GM11168 (cell line): Measurements from ENCODE around the gene REEP2.

ENCODE experiments used
- in situ Hi-C: fragments of 300-500 bp; cut with MboI; formaldehyde crosslinking; loops from one replicate; pipeline ENCODE4 v1.12.0; 2022; ENCODE audit warnings: low sequenced_read_pairs; ENCODE audit not compliant: unreplicated experiment

REEP2 gene

DNA sequence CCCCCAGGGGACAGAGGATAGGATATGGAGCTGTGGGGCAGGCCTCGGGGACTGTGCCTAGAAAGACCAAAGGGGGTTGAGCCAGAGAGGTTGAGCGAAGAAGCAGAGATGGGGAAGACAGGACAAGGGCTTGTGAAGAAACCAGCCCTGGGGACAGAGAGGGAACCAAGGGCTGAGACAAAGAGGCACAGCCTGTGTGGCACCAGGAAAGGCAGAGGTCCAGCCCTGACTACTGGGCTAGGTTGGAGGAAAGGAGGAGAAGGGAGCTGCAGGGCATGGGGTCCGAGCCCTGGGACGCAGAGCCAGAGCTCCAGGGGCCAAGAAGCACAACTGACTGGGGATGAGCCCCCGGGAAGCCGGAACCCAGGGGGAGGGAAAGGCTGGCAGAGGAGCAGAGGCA is 9.2 kb downstream of the REEP2 start:
- in situ Hi-C loops = no loop called here

DNA sequence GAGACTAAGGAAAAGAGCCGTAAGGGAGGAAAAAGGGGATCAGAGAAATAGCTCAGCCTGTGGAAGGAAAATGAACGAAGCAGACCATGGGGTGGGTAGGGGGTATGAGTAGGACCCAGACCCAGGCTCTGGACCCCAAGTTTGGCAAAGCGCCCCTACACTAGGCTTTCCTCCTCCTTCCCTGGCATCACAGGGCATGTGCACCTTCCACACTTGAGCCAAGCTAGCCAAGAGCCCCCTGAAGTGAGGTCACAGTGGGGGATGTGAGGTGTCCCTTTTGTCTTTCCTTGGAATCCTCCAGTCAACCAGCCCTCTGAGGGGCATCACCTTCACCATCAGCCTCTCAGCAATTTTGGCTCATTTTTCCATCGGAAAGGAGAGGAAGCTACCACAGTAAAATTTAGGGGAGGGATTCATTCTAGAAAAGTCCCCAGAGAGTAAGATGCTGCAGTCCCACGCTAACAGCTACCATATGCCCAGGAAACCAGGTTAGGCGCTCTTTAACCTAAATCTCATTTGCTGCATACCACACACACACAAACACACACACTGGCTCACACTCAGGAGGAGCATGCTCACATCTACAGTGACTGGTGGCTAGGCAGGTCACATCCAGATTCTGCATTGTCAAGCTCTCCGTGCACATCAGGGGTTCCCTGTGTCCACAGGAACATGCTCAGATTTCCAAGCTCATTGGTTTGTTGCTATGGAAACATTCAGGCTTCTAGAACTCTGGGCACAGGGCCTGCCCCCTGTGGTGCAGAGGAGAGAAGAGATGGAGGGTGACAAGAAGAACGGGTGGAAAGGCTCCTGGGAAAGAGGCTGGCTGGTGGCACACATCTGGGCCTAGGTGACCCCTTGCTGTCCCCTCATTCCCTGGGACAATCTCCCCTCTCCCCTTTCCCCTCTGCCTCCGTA is 9.9 kb downstream of the REEP2 start:
- in situ Hi-C loops = no loop called here

DNA sequence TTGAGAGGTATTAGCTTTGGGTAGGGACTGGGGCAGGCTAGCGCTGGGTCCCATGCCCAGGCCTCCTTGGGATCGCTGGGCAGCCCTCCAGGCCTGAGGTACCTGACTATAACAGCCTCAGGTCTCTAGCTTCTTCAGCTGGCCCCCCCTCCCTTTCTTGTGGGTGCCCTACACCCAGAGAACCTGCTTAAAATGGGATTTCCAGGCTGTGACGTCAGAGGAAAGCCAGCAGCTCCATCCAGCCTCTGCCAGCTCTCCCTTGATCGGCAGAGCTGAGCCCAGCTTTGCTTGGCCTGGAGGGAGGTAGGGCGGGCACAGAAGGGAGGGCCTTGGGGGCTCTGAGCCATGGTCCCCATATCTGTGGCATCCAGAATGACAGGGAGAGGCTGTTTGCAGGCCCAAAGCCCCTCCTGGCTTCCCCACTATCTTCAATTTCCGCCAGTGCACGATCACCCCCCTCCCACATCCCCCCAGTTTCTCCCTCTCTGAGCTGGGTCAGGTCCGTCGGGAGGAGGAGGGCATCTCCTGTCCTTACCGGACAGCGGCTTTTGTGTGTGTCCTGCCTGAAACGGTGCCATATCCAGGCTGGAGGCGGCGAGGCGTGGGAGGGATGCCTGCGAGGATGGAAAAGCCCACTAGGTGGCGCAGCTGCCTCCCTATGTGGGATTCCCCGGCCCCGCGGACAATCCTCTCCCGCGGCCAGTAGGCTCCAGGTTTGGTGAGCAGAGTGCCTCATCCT is 10.8 kb downstream of the REEP2 start:
- in situ Hi-C loops = no loop called here

DNA sequence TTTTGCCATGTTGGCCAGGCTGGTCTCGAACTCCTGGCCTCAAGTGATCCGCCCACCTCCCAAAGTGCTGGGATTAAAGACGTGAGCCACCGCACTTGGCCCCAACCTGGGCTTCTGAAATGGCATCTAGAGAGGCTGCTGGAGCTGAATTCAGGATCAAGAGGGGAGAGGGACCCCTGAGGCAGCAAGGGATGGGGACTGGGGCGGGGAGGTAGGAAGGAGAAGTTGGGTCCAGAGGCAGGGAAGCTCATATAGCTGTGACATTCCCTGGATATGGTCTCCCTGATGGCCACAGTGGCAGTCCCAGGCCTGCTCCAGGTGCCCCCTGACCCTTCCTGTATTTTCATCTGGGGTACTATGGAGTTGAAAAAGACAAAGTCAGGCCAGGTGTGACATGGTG is 12.1 kb downstream of the REEP2 start:
- in situ Hi-C loops = no loop called here

DNA sequence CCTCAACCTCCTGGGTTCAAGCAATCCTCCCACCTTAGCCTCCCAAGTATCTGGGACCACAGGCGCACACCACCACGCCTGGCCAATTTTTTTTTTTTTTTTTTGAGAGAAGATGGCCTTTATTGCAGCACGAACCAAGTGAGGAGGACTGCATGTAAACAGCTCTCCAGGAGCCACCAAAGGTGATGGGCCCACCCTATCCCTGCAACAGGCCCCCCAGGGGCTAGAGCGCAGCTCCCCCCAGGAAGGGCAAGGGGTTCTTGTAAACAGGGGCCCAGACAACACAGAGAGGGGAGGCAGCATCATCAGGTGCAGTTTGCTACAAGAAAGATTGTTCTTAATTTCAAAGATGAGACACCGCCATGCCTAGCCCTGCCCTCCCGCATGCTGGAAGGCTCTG is 13.9 kb downstream of the REEP2 start:
- in situ Hi-C loops = no loop called here

DNA sequence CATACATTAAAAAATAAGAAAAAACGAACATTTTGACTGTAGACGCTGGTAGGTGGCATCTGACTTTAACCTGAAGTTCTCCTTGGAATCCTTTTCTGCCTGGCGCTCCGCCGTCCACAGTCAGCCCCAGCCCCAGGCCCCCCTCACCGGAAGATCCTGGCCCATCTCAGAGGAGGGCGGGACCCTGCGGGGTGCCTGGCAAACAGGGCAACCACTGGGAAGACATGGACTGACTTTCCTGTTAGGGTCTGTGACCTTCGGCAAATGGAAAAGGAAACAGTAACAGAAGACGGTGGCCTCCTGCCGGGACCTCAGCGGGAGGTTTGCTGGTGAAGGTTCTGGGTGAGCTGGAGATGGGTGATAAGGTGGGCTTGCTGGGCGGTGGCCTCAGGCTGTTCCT is 14.7 kb downstream of the REEP2 start:
- in situ Hi-C loops = no loop called here

DNA sequence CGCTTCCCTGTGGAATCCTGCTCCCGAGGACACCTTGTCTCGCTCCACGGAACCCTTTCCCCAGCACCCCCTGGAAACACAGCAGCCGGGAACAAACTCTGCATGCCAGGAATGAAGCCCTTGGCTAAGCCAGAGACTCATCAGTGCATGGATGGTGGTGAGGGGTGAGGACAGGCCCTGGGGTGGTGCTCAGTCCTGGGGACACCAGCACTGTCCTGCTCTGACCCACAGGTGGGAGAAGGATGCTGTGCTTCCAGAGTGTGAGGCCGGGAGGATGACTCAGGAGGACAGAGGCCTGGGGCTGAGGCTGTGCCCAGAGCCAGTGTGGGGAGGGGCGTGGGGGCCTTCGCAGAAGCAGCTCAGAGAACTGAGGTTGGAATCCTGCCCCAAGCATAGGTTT is 15.3 kb downstream of the REEP2 start:
- in situ Hi-C loops = no loop called here

DNA sequence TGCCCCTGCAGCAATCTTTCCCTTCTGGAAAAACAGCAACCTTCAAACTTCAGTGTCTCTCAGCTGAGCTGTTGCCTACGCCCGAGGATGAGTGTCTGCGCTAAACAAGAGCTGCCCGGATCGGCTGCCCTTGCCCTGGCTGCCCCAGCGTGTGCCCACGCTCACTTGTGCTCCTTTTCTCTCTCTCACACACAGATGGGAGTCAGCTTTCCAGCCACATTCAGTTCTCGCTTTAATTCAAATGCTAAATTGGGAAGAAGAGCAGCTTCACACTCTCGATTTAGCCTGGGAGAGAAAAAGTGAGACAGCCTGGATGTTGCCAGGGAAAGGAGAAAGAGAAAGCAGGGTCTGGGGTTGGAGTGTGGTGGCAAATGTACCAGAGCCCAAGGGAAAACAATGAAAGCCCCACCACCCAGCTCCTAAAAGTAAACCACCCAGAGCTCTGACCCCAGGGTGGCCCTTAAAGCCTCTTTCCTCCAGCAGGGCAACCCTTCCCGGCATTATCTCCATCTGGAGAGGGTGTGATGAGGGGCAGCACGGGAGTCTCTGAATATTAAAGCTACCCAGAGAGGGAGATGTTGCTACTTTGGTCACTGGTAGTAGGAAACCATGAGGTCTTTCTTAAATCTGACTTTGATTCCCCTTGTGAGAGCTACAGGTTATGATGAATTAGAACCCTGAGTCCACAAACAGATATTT is 16.5 kb downstream of the REEP2 start:
- in situ Hi-C loops = no loop called here

DNA sequence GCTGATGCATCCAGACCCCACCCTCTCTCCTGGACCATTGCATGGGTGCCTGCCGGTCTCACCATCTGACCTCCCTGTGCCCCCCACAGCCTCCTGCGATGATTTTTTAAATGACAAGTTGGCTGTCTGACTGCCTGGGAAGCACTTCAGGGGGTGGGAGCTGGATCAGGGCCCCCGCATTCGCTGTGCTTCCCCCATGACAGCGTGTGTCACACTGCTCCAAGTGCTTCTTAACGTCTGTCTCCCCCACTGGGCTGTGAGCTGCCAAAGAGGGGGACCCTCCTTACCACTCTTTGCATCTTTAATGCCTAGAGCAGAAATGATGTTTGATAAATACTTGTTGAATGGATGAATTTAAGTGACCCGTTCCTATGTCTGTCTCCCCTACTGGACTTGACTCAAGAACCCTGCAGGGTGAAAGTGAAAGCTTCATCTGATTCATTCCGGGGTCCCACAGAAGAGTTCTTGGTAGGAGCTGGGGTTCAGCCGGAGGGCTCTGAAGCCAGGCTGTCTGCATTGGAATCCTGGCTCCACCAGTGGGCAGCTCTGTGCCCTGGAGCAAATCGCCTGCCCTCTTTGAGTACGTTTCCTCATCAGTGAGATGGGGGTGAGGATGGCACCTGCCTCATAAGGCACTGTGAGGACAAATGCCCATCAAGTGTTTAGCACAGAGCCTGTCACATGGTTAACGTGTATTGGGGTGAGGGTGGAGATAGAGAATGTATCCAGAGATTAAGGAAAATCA is 18.8 kb downstream of the REEP2 start:
- in situ Hi-C loops = no loop called here

DNA sequence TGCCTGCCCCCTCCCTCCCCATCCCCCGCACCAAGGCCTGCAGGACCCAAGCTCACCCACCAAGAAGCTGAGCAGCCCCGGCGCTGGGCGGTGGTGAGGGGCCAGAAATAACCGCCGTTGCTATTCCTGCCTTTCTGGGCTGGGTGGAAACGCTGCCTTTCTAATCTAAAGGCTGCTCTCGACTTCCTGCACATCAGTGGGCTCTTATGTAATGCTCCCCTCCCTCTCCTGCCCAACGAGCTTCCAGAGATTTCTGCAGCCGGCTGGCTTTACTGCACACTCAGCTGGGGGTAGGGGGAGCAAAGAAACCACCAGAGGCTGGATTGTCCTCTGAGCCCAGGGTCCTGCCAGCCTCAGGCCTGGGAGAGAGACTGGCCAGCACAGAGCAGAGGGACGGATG is 19.5 kb downstream of the REEP2 start:
- in situ Hi-C loops = no loop called here

DNA sequence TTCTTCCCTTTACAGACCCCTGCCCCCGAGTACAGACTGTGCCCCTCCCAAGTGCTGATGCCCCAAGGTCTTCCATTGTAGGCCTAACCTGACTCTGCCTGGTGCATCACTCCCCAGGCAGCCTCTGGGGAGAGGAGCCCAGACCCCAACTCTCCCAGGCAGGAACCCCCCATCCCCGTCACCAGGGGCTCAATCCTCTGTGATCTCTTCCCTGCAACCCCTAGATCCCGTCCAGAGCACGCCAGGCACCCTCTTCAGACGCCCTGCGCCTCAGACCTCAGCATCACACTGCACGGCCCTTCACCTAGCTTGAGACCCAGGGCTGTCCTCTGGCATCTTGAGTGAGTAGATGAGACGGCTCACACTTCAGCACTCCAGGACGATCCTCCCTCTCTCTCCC is 20.0 kb downstream of the REEP2 start:
- in situ Hi-C loops = no loop called here

DNA sequence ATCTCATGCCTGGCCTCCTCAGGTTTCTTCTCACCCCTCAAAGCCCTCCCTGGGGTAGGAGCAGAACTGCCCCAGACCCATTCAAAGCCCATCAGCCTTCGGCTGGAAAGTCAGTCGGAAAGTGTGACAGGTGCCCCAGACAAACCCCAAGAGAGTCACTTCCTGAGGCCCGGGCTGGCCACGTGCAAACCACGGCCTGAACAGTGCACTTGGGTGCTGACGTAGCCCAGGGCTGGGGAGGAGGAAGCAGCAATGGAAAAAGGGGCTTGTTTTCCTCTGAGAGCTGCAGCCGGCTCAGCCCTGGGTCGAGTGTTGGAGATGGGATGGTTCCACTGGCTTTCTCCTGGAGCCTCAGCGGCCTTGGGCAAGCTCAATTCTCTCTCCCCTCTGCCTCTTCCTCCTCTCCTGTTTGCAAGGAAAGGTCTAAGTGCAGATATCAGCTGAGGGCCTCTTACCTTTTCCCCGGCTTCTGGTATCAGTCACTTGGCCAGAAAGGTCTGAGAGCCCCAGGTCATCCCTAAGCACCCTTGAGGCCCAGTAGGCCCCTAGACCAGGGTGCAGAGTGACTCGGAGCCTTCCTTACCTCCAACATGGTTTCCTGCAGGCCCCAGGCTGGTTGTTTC is 20.6 kb downstream of the REEP2 start:
- in situ Hi-C loops = no loop called here

DNA sequence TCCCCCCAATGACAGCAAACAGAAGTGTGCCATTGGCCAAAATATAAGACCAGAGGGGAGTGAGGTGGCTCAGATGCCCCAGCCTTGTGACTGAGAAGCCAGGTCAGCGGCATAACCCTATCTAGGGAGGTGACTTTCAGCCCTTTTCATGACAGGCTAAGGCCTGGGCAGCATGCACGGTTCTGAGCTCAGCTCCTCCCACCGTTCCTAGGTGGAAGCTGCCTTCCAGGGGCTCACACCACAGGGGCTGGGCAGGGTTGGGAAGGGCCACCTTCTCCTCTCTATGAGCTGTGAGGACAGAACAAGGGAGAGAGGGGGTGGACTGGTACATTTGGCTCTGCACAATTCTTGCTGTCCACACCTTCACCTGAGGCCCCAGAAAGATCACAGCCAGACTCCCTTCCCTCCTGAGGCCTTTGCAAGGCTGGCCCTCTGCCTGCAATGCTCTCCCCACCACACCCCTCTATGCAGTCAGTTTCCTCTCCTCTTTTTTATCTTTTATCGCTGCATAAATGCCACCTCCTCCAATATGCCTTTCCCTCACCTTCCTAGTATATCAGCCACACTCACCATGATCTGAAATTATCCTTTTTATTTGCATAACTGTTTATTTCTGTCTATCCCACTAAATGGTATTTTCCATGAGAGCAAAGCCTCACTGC is 21.3 kb downstream of the REEP2 start:
- in situ Hi-C loops = no loop called here

DNA sequence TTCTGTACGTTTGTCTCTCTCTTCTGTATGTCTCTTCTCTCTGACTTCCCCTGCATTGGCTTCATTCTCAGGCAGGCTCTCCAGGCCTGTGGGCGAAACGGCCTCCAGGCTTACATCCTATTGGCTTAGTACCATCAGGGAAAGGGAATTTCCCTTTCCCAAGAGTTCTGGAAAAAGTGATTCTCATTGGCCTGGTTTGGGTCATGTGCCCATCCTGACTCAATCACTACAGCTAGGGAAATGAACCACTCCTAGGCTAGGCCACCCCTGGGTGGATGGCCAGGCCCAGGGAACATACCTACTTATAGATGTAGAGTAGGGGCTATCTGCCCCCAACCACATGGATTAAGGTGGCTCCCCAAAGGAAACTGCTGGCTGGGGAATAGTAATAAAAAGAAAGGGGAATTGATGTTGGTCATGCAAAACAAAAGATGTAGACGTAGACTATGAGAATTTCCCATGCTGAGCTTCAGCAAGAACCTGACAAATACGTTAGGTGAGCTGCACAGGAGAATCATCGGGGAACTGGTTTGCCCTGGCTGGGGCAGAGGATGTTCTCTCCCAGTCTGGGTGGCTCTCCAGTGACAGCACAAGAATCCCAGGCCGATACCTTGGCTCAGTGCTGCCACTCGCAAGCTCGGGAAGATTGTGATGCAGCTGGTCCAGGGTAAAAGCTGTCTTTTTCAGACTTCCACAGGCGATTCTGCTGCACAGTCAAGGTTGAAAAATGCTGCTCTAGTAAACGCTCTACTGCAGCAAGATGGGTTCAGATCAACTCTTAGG is 22.7 kb downstream of the REEP2 start:
- in situ Hi-C loops = no loop called here

DNA sequence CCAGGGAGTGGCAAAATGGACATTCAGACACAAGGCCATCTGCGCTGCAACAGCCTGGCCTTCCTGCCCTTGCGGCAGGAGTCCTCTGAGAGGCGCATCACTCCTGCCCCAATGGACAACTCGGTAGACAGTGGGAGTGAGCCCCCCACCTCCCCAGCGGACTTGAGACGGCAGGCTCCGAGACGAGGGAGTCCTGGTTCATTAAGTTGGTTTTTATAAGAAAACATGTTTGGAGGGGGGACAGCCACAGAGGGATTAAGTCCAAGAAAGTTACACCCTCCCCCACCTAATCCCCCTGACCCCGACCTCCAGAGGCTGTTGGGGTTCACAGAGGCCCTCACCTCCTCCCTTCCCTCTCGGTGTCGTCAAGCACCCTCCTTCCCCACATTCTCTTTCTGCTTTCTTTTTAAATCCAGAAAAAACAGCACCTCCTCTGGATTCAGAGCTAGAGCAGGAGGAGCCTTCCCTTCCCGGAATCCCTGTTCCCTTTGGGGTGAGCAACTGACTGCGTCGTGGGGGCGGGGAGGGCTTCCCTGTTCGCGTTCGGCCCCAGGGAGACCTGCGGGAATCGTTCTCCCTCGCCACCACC is 24.7 kb downstream of the REEP2 start:
- in situ Hi-C loops = no loop called here

DNA sequence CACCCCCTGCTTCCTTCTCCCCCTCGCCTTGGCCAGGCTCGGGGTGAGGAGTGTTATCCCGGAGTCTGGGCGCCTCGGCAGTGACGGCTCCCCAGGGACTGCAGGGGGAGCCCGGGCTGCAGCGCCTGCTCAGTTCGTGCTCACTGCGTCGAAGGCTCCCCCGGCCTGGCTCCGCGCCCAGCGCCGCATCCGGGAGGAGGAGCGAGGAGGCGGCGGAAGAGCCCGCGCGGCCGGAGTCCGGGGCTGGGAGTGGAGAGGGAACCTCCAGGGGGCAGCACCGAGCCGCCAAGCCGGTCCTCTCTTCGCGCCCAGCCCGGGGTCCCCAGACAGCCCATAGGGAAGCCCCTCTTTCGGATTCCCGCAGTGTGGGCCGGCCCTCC is 25.1 kb downstream of the REEP2 start:
- in situ Hi-C loops = no loop called here

DNA sequence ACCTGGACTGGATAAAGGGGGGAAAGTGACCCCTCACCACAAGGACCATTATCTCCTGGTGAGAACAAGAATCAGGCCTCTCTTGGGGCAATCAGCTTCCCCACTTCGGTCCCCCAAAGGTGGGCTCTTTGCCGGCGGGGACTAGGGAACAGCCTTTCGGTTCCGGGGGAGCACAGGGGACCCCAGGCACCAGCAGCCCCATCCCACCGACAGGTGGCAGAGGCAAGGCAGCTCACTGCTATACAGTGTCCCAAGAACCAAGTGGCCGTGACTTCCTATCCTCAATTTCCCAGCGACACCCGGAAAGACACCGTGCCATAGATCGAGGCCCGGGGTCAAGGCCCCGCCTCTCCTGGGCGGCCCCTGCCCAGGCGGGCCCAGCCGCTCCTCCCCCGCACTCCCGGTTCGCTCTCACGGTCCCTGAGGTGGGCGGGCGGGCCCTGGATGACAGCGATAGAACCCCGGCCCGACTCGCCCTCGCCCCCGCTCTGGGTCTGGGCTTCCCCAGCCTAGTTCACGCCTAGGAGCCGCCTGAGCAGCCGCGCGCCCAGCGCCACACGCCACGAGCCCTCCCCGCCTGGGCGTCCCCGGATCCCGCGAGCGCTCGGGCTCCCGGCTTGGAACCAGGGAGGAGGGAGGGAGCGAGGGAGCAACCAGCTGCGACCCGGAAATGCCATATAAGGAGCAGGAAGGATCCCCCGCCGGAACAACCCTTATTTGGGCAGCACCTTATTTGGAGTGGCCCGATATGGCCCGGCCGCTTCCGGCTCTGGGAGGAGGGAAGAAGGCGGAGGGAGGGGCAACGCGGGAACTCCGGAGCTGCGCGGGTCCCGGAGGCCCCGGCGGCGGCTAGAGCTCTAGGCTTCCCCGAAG is 25.8 kb downstream of the REEP2 start:
- in situ Hi-C loops = no loop called here
